Astrocyte (in vitro differentiated cells and primary cell): ENCODE results near the gene KRT71.

Experiments
- EZH2 ChIP-seq: IDR thresholded peaks from 2 replicates; pipeline ENCODE4 v1.6.1; 2012; ENCODE audit warnings: mild to moderate bottlenecking, low read length, inconsistent platforms; ENCODE audit not compliant: insufficient read depth
- TF ChIP-seq, protein P1 (sequence below): IDR thresholded peaks from 2 replicates; pipeline ENCODE4 v1.5.1; 2011; ENCODE audit warnings: low read depth, mild to moderate bottlenecking, inconsistent platforms, low read length, moderate library complexity; ENCODE audit not compliant: insufficient read depth

DNA sequence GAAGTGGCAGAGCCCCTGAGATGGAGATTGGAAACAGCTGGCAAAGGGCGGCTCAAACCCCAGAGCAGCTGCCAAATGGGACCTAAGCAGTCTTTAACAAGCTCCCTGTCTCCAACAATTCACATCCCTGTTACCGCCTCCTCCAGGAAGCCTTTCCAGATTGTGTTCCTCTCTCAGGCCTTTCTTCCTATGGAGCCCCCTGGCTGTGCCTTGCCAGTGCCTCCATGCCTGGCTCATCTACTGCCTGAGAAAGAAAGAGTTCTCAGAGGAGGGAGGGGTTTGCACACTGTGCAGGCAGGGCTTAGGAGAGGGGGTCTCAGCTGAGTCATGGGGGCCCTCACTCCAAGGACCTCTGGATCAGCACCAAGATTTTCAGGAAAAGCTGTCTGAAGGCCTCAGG, 29.5 kb upstream of the KRT71 start:
- TF ChIP-seq, protein P1, sequence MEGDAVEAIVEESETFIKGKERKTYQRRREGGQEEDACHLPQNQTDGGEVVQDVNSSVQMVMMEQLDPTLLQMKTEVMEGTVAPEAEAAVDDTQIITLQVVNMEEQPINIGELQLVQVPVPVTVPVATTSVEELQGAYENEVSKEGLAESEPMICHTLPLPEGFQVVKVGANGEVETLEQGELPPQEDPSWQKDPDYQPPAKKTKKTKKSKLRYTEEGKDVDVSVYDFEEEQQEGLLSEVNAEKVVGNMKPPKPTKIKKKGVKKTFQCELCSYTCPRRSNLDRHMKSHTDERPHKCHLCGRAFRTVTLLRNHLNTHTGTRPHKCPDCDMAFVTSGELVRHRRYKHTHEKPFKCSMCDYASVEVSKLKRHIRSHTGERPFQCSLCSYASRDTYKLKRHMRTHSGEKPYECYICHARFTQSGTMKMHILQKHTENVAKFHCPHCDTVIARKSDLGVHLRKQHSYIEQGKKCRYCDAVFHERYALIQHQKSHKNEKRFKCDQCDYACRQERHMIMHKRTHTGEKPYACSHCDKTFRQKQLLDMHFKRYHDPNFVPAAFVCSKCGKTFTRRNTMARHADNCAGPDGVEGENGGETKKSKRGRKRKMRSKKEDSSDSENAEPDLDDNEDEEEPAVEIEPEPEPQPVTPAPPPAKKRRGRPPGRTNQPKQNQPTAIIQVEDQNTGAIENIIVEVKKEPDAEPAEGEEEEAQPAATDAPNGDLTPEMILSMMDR, result no peak
- TF ChIP-seq EZH2, result no peak
